Measurements from ENCODE around the gene TCIRG1.

Gene TCIRG1

GRCh38 chr11:67996622-67997474 lies 42.0 kb upstream of the TCIRG1 start:
- no peak overlapping the region for H3K4me3 ChIP-seq (ENCODE audit: low read depth, low read length)
- TF ChIP-seq POLR2A (IDR thresholded peaks at IDR 0.05; ENCODE audit: extremely low read depth, insufficient read length) = no peak
- 0 out of 2 replicates have a peak, but pooled peaks have one; percentile 29 for TF ChIP-seq MAX (IDR thresholded peaks at IDR 0.05; ENCODE audit: low read depth, low read length)

GRCh38 chr11:67997475-67997921 lies 41.3 kb upstream of the TCIRG1 start:
- no peak overlapping the region for H3K4me3 ChIP-seq (ENCODE audit: low read depth, low read length)
- DNase-seq (ENCODE audit: low read depth) = no peak
- TF ChIP-seq POLR2A (IDR thresholded peaks at IDR 0.05; ENCODE audit: extremely low read depth, insufficient read length) (no peak), MYC (IDR thresholded peaks at IDR 0.05; ENCODE audit: low read depth, low read length) (no peak), CTCF (IDR thresholded peaks at IDR 0.05; ENCODE audit: low read depth, low read length) (no peak), MAX (IDR thresholded peaks at IDR 0.05; ENCODE audit: low read depth, low read length) (no peak)

More at GRCh38 chr11:67996622-67997474, 42.0 kb upstream of the TCIRG1 start:
- peak; percentile 59 for DNase-seq (ENCODE audit: low read depth)

- DNase-seq (ENCODE audit: low read depth) = no peak
- no peak overlapping the region for H3K4me3 ChIP-seq (ENCODE audit: low read depth, low read length)
- TF ChIP-seq MYC (IDR thresholded peaks at IDR 0.05; ENCODE audit: low read depth, low read length) (no peak), CTCF (IDR thresholded peaks at IDR 0.05; ENCODE audit: low read depth, low read length) (no peak), MAX (IDR thresholded peaks at IDR 0.05; ENCODE audit: low read depth, low read length) (no peak), POLR2A (IDR thresholded peaks at IDR 0.05; ENCODE audit: extremely low read depth, insufficient read length) (no peak)
Measured at GRCh38 chr11:67998150-67999045, 40.4 kb upstream of the TCIRG1 start.

GRCh38 chr11:67999201-67999629 lies 39.6 kb upstream of the TCIRG1 start:
- no peak for DNase-seq (ENCODE audit: low read depth)
- TF ChIP-seq CTCF (IDR thresholded peaks at IDR 0.05; ENCODE audit: low read depth, low read length) (no peak), MAX (IDR thresholded peaks at IDR 0.05; ENCODE audit: low read depth, low read length) (no peak), POLR2A (IDR thresholded peaks at IDR 0.05; ENCODE audit: extremely low read depth, insufficient read length) (no peak), MYC (IDR thresholded peaks at IDR 0.05; ENCODE audit: low read depth, low read length) (no peak)
- H3K4me3 ChIP-seq (ENCODE audit: low read depth, low read length) = no peak overlapping the region

GRCh38 chr11:67999704-68000103 lies 39.1 kb upstream of the TCIRG1 start:
- DNase-seq (ENCODE audit: low read depth) = no peak
- TF ChIP-seq POLR2A (IDR thresholded peaks at IDR 0.05; ENCODE audit: extremely low read depth, insufficient read length) = no peak
- no peak for TF ChIP-seq MYC (IDR thresholded peaks at IDR 0.05; ENCODE audit: low read depth, low read length)
- TF ChIP-seq CTCF (IDR thresholded peaks at IDR 0.05; ENCODE audit: low read depth, low read length) = no peak
- no peak for TF ChIP-seq MAX (IDR thresholded peaks at IDR 0.05; ENCODE audit: low read depth, low read length)
- no peak overlapping the region for H3K4me3 ChIP-seq (ENCODE audit: low read depth, low read length)
